GM19351 (cell line): ENCODE results near the gene SNTG2.
A peak's percentile ranks its signal among the peaks of the same experiment; 100 is the strongest.

Source experiments
- ATAC-seq: cut with Tn5 transposase; IDR thresholded peaks from one replicate; pipeline ENCODE4 v1.9.1; 2021; ENCODE audit warnings: mild to moderate bottlenecking, moderate library complexity; ENCODE audit not compliant: unreplicated experiment

SNTG2 gene

DNA sequence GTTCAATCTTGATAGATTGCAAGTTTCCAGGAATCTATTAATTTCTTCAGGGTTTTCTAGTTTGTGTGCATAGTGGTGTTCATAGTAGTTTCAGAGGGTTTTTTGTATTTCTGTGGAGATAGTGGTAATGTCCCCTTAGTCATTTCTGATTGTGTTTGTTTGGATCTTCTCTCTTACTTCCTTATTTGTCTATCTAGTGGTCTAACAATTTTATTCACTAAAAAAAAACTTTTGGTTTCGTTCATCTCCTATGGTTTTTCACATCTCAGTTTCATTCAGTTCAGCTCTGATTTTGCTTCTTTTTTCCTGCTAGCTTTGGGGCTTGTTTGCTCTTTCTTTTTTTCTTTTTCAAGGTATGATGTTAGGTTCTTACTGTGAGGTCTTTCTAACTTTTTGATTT, 94.5 kb downstream of the SNTG2 start:
- ATAC-seq = peak; percentile 92

- no peak for ATAC-seq
These were observed 95.4 kb downstream of the SNTG2 start for GRCh38 chr2:1046067-1046466.

GRCh38 chr2:1047485-1047884, 96.8 kb downstream of the SNTG2 start:
- ATAC-seq = no peak

GRCh38 chr2:1049691-1050090, 99.0 kb downstream of the SNTG2 start:
- no peak for ATAC-seq

GRCh38 chr2:1051075-1051474, 100.4 kb downstream of the SNTG2 start:
- no peak for ATAC-seq

DNA sequence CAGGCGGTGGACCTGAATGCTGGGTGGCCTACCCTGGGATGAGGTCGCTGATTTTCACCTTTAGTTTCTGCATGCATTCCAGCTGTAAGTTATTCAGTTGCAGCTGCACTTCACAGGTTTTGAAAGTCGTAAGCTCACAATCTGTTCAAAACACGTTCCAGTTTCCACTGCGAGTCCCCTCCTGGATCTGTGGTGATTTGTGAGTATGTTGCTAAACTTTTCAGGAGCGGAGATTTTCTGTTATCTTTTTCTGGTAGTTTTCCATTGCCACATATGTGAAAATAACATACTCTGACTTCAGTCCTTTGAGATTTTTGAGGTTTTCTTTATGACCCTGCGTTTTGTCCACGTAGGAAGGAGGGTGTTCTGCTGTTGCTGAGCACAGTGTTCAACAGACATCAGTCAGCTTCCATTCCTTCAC, 102.1 kb downstream of the SNTG2 start:
- ATAC-seq = no peak

DNA sequence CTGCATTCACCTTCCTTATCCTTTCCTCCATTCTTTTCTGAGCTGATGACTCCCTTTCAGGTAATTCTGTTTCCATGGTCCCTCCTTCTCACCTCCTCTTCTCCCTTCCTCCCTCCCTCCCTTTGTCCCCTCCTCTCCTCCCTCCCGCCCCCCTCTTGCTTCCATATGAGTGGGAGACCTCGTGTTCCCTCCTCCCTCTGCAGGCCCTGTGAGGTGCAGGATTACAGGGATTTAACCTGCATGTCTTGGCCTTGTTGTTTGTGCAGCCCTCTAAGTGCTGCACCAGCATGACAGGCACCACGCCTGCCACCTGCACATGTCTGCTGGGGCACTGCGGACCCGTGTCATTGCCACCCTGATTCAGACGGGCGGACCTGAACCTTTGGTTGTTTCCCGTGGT, 103.1 kb downstream of the SNTG2 start:
- ATAC-seq = no peak

DNA sequence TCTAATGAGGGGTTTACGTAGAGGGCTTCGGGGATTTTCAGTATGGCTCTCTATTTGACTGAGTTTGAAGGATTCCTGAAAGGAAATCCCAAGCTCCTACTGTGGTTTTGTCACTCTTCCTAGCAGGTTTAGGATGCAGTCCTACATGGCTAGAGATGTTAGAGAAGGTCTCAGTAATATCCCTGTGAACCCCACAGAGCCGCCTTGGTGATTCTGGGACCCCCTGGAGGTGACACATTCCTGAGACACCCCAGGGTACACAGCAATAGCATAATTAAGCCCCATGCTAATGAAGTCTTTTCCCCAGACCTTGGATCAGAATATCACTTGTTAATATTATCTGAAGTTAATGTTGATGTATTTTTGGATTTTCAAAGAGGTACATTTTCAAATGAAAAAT, 103.8 kb downstream of the SNTG2 start:
- ATAC-seq = no peak

DNA sequence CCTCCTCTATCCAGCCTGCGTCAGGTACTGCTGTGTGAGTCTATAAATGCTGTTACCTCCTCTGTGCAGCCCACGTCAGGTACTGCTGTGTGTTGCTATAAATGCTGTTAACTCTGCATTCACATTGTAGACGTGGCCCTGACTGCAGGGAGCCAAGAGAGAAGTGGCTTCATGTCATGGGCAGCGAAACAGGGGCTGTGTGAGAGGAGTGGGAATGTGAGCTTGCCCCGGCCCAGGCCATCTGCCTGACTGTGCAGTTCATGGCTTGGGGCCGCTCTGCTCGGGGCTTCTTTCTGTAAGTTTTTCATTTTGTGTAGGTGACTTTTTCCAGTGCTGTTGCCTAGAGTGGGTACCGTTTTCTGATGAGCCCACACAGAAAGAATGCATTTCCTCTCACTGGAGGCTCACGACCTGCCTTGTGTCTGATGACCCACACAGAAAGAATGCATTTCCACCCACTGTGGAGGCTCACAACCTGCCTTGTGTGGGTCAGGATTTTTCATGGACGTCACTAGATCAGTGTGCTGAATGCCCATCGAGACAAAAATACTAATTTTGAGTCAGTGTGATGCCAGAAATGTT, 104.5 kb downstream of the SNTG2 start:
- no peak for ATAC-seq

DNA sequence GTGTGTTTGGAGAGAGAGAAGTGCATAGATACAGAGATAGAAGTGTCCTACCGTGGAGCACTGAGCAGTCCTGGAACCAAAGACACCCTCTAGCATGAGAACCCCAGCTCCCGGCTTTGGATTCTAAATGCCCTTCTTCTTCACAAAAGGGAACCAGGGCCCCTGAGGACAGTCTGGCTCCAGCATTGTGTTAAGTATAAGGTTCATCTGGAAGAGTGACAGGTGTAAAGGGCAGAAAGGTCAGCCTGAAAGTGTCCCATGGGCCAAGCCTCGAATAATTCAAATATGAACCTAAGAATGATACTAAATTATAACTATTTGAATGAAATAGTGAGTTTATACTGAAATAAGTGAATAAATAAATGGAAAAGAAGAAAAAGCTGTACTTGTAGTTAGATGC, 109.7 kb downstream of the SNTG2 start:
- no peak for ATAC-seq

DNA sequence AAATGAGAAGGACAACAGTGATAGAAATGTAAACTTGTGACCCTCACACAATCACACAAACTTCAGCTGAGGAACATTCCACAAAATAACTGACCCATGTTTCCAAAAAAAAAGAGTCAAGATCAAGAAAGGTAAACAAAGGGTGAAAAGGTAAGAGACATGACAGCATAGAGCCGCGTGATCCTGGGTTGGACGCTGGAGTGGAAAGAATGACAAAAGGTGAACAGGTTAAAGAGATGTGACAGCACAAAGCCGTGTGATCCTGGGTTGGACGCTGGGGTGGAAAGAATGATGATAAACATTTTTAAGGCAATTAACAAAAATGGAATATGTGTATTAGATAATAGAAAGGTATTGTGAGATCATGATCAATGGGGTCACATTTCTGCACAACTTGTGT, 110.3 kb downstream of the SNTG2 start:
- no peak for ATAC-seq

GRCh38 chr2:1068241-1068640, 117.6 kb downstream of the SNTG2 start:
- ATAC-seq = no peak

- ATAC-seq = no peak
These were observed 118.2 kb downstream of the SNTG2 start for GRCh38 chr2:1068822-1069221.

GRCh38 chr2:1069847-1070246, 119.2 kb downstream of the SNTG2 start:
- no peak for ATAC-seq

DNA sequence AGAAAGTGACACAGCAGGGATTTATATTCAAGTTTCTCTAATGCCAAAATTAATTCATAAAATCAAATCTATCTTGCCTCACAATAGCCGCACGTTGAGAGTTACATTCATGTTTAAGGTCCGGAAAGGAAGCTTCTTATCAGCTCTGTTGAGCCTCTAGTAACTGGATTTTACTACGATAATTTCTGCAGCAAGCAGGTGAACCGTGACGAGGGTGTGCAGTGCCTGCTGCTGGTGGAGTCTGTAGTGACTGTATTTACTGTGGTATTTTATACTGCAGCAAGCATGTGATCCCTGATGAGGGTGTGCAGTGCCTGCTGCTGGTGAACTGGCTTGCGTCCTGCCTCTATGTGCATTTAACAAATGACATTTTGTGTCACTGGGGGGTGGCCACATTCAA, 120.0 kb downstream of the SNTG2 start:
- ATAC-seq = no peak

- no peak for ATAC-seq
These were observed 121.0 kb downstream of the SNTG2 start for GRCh38 chr2:1071650-1072049.

- ATAC-seq = no peak
These were observed 121.6 kb downstream of the SNTG2 start for GRCh38 chr2:1072250-1072649.

DNA sequence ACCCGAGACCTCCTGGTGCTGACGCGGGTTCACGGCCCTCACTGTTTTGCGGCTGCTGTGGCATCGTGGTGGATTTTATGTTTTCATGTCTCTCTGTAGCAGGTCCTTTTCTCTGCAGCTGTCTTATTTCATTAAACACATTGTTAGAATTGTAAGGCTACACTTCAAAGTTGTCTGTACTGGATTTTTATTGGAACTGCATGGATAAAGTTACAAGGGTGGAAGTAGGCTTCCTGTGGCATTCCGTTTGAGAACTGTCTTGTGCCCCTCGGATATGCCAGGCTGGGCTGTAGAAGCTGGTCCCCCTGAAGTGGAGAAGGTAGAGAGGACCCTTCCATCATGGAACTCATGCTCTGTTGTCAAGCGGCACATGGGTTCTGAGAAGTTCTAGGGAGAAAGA, 127.3 kb downstream of the SNTG2 start:
- no peak for ATAC-seq

DNA sequence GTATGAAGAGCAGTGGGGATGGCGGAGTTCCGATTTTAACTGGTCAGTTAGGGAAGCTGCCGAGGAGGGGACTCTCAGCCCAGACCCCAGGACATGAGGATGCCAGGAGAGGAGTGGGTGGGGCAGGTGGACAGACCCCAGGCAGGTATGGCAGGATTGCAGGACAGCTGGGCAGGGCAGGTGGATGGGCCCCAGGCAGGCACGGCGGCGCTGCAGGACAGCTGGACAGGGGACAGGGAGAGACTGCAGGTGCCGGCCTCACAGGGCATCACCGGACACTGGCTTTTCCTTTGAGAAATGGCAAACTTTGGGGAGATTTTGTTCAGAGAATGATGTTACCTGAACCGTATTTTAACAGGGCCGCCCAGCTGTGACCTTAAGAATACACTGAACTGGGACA, 127.7 kb downstream of the SNTG2 start:
- no peak for ATAC-seq

DNA sequence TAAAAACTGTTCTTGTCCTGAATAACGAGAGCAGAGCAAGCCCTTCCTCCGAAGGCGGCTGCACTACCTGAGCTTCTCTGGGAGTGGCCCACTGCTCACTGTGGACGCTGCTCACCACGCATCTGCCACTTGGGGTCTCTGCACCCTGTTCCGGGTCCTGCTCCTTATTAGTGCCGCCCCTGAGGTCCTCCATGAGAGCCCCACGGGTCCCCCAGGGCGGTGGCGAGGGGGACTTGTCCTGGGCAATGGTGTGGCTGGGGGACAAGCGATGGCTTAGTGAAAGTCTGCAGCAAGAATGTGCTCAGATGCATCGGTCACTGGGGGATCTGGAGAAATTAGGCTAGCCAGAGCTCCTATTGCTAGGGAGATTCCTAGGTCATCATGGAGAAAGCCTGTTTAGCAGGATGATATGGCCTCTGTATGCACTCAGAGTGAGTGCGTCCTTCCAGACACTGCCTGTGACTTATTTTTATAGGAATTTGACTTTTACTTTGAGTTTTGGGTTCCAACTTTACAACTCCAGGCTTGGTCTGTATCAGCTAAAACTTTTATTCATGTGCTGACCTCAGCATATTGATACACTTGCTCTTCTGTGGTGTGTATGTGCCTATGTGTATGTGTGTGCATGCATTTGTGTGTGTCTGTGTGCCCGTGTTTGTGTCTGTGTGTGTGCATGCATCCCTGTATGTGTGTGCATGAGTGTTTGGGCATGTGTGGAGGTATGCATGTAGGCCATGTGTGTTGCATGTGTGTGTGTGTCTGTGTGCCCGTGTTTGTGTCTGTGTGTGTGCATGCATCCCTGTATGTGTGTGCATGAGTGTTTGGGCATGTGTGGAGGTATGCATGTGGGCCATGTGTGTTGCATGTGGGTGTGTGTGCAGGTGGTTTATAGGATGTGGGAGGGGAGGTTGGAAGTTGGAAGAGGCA, 129.5 kb downstream of the SNTG2 start:
- ATAC-seq = no peak

- ATAC-seq = no peak
These were observed 131.0 kb downstream of the SNTG2 start for GRCh38 chr2:1081451-1082225.
